Kidney (tissue), 14 donors: Measurements from ENCODE around the gene STAT6. TPM values are rescaled to one million over a fixed set of nuclear protein-coding genes. Genes with fewer than 3 reads are reported as not detected.

ENCODE experiments used
- DNase-seq, 5 donors: peaks; one replicate each; pipeline ENCODE4 v3.0.0-alpha.2; 2013 to 2020
- FAIRE-seq: peaks from 2 replicates; lab custom pipeline; 2012; peaks lifted over from hg19 to GRCh38; lab: Jason Lieb, UNC
- H3K27ac ChIP-seq, 2 donors: one replicate each; pipeline ENCODE4 v1.7.0; 2013; ENCODE audit warnings: low read depth in 2 of 2, low read length in 2 of 2, inconsistent platforms in 1 of 2
- H3K27me3 ChIP-seq: one replicate; pipeline ENCODE4 v1.7.1; 2013; ENCODE audit warnings: low read length, inconsistent platforms; ENCODE audit not compliant: control insufficient read depth, insufficient read depth
- H3K36me3 ChIP-seq, 3 donors: one replicate each; pipeline versions ENCODE4 v1.7.0 to v1.7.1; 2013; ENCODE audit warnings: low read length in 3 of 3, control low read depth in 1 of 3, inconsistent platforms in 1 of 3; ENCODE audit not compliant: insufficient read depth in 3 of 3, control insufficient read depth in 2 of 3
- H3K4me1 ChIP-seq, 3 donors: one replicate each; pipeline versions ENCODE4 v1.7.0 to v1.7.1; 2013; ENCODE audit warnings: low read length in 3 of 3, inconsistent platforms in 1 of 3, low read depth in 1 of 3; ENCODE audit not compliant: control insufficient read depth in 2 of 3, insufficient read depth in 2 of 3
- H3K4me3 ChIP-seq, 3 donors: one replicate each; pipeline versions ENCODE4 v1.7.0 to v1.8.1; 2013; ENCODE audit warnings: low read length in 3 of 3, control low read depth in 1 of 3, inconsistent platforms in 1 of 3
- H3K9ac ChIP-seq, 3 donors: one replicate each; pipeline versions ENCODE4 v1.7.0 to v1.7.1; 2013; ENCODE audit warnings: low read length in 3 of 3, control low read depth in 1 of 3, inconsistent platforms in 1 of 3
- H3K9me3 ChIP-seq, 3 donors: one replicate each; pipeline versions ENCODE4 v1.7.0 to v1.7.1; 2013; ENCODE audit warnings: low read length in 3 of 3, control low read depth in 1 of 3, inconsistent platforms in 1 of 3; ENCODE audit not compliant: control insufficient read depth in 2 of 3, insufficient read depth in 1 of 3
- CTCF ChIP-seq: IDR thresholded peaks from 3 replicates; pipeline ENCODE4 v1.5.1; 2012; ENCODE audit warnings: mild to moderate bottlenecking, moderate library complexity, borderline replicate concordance; ENCODE audit not compliant: insufficient read depth; ENCODE audit errors: extremely low read depth
- intact Hi-C: fragments of 100-400 bp; cut with DNase I; formaldehyde crosslinking; loops from one replicate; pipeline ENCODE4 v1.11.1; 2022
- polyA plus RNA-seq: library from polyadenylated mRNA; stranded (reverse); fragments of 350-450 nt; fragmentation: Illumina TruSeq; extraction: RNeasy Lipid Tissue Mini Kit (QIAGEN cat#74804); gene quantifications from one replicate; pipeline ENCODE4 v1.2.3, GENCODE V29; 2014; ENCODE audit warnings: low read depth, low replicate concordance; ENCODE audit not compliant: insufficient read depth
- total RNA-seq: library from RNA; stranded (reverse); fragmentation: NEBNext Ultra II Directional; extraction: Animal tissue kit (Norgen Biotek cat#: 25700); gene quantifications from one replicate; pipeline ENCODE4 v1.2.1, GENCODE V29; 2021
- donor health status: control.
- donor health status: control.
- donor health status: control.
- donor health status: control.
- donor health status: control.
- donor health status: DM: yes; HTN: yes; CAD: no.
- donor health status: Normal renal cell carcinoma (clear cell type).

The STAT6 gene
- total and polyA plus RNA-seq, 2 donors from 2014 or later, result 74.8 to 232 TPM

- H3K4me1 ChIP-seq, result peaks cover 0 to 25% (median 5%) of the 10 kb centered on the region in 3 donors
Measured at GRCh38 chr12:57148469-57149244, 37.5 kb upstream of the STAT6 start.

GRCh38 chr12:57146961-57147944, 36.1 kb upstream of the STAT6 start, which contains the start of gene LRP1-AS:
Gene LRP1-AS, minus strand, starts transcription at chr12:57147619.
- H3K27me3 ChIP-seq, result no peaks in the 10 kb centered on the region
- peak in 1 of 5 donors; percentile 40 for DNase-seq
- no peak within 1 kb of the TSS for H3K4me3 ChIP-seq
- H3K36me3 ChIP-seq, result peaks cover 10 to 23% (median 12%) of the 10 kb centered on the region in 3 donors
- no peak for TF ChIP-seq CTCF
- H3K27ac ChIP-seq, result peak within 1 kb of the TSS in 1 of 2 donors; percentile 41
- H3K4me1 ChIP-seq, result peaks cover 0 to 20% (median 5%) of the 10 kb centered on the region in 3 donors
- intact Hi-C loops, result no loop called here
- no peak for FAIRE-seq
- no peak within 1 kb of the TSS for H3K9ac ChIP-seq
- H3K9me3 ChIP-seq, result no peaks in the 10 kb centered on the region

More at GRCh38 chr12:57148469-57149244, 37.5 kb upstream of the STAT6 start:
- FAIRE-seq, result no peak
- DNase-seq, result peak in 3 of 5 donors; percentile 35 to 88 (median 77)
- H3K27me3 ChIP-seq, result no peaks in the 10 kb centered on the region
- H3K9me3 ChIP-seq, result no peaks in the 10 kb centered on the region
- H3K9ac ChIP-seq, result no peak overlapping the region
- H3K27ac ChIP-seq, result peak overlapping the region; percentile 64 to 82
- H3K36me3 ChIP-seq, result peaks cover 10 to 17% (median 12%) of the 10 kb centered on the region in 3 donors
- intact Hi-C loops, result no loop called here
- TF ChIP-seq CTCF, result no peak
- H3K4me3 ChIP-seq, result no peak overlapping the region

- H3K9ac ChIP-seq, result no peak overlapping the region
- FAIRE-seq, result no peak
- H3K27me3 ChIP-seq, result no peaks in the 10 kb centered on the region
- H3K36me3 ChIP-seq, result peaks cover 10 to 27% (median 12%) of the 10 kb centered on the region in 3 donors
- no peaks in the 10 kb centered on the region for H3K9me3 ChIP-seq
- no peak overlapping the region for H3K4me3 ChIP-seq
- no peak overlapping the region for H3K27ac ChIP-seq
- no peak for DNase-seq
- intact Hi-C loops, result no loop called here
- TF ChIP-seq CTCF, result no peak
- H3K4me1 ChIP-seq, result peaks cover 0 to 19% (median 5%) of the 10 kb centered on the region in 3 donors
Measured at GRCh38 chr12:57146092-57146491, 34.9 kb upstream of the STAT6 start.
